OCI-LY3 (cell line): ENCODE data around the gene RHOT2.

Experiments used
- EZH2phosphoT487 ChIP-seq: fragments of 200-600 bp; shearing (Covaris generic); IDR thresholded peaks from 2 replicates; pipeline ENCODE4 v1.6.1; 2018; ENCODE audit warnings: antibody characterized with exemption, mixed run types, low read depth
- TF ChIP-seq, protein P1 (sequence below): fragments of 200-600, 300-600 bp; sonication (generic); IDR thresholded peaks from 2 replicates; pipeline ENCODE4 v1.5.1; 2014; ENCODE audit warnings: antibody characterized with exemption, low read length, low read depth

GRCh38 chr16:654034-654433 is 13.9 kb upstream of the RHOT2 start:
- TF ChIP-seq, protein P1, sequence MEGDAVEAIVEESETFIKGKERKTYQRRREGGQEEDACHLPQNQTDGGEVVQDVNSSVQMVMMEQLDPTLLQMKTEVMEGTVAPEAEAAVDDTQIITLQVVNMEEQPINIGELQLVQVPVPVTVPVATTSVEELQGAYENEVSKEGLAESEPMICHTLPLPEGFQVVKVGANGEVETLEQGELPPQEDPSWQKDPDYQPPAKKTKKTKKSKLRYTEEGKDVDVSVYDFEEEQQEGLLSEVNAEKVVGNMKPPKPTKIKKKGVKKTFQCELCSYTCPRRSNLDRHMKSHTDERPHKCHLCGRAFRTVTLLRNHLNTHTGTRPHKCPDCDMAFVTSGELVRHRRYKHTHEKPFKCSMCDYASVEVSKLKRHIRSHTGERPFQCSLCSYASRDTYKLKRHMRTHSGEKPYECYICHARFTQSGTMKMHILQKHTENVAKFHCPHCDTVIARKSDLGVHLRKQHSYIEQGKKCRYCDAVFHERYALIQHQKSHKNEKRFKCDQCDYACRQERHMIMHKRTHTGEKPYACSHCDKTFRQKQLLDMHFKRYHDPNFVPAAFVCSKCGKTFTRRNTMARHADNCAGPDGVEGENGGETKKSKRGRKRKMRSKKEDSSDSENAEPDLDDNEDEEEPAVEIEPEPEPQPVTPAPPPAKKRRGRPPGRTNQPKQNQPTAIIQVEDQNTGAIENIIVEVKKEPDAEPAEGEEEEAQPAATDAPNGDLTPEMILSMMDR = no peak
- TF ChIP-seq EZH2phosphoT487 = no peak
